ENCODE data around the gene PHOSPHO2. TPM values are rescaled to one million over a fixed set of nuclear protein-coding genes. Genes with fewer than 3 reads are reported as not detected.
"Not testable (repeated sequence)": the region's sequence is repeated elsewhere in the genome, so short reads cannot be mapped to it uniquely, and the experiment has no call there.

The PHOSPHO2 gene
- total and polyA plus RNA-seq, 5 donors from 2014 or later = 2.2 to 5.5 (median 4.4) TPM

GRCh38 chr2:169699173-169699572, 4.9 kb downstream of the PHOSPHO2 start:
- Mint-ChIP-seq H3K4me1 (peaks cover 7 to 15% (median 10%) of the 10 kb centered on the region in 4 donors), H3K36me3 (peaks cover 18% of the 10 kb centered on the region)
- not testable (repeated sequence) for H3K4me3 Mint-ChIP-seq; DNase-seq; H3K4me3 ChIP-seq (ENCODE audit: low read depth, low read length); H3K27ac Mint-ChIP-seq; H3K27me3 Mint-ChIP-seq; H3K9me3 Mint-ChIP-seq; ATAC-seq (ENCODE audit: low read depth in 2 of 2); H3K27ac ChIP-seq (ENCODE audit: insufficient read depth, low read length, poor library complexity, severe bottlenecking); H3K9me3 ChIP-seq (ENCODE audit: control insufficient read depth in 2 of 2, low read length in 2 of 2); H3K4me1 ChIP-seq (ENCODE audit: control insufficient read depth, insufficient read depth, low read length, poor library complexity, severe bottlenecking); H3K27me3 ChIP-seq (ENCODE audit: control insufficient read depth, insufficient read depth, low read length); H3K36me3 ChIP-seq (ENCODE audit: control insufficient read depth, insufficient read depth, low read length)

- H3K36me3 ChIP-seq (ENCODE audit: control insufficient read depth, insufficient read depth, low read length) = no peaks in the 10 kb centered on the region
- ATAC-seq (ENCODE audit: low read depth in 2 of 2) = no peak
- no peaks in the 10 kb centered on the region for H3K27me3 ChIP-seq (ENCODE audit: control insufficient read depth, insufficient read depth, low read length)
- DNase-seq = no peak
- no peaks in the 10 kb centered on the region for H3K9me3 Mint-ChIP-seq
- no peak overlapping the region for H3K4me3 Mint-ChIP-seq
- peaks cover 0 to 4% (median 1%) of the 10 kb centered on the region in 4 donors for H3K4me1 Mint-ChIP-seq
- H3K27me3 Mint-ChIP-seq = no peaks in the 10 kb centered on the region
- no peak overlapping the region for H3K4me3 ChIP-seq (ENCODE audit: low read depth, low read length)
- H3K36me3 Mint-ChIP-seq = peaks cover 18% of the 10 kb centered on the region
- no peak overlapping the region for H3K27ac ChIP-seq (ENCODE audit: insufficient read depth, low read length, poor library complexity, severe bottlenecking)
- no peaks in the 10 kb centered on the region for H3K4me1 ChIP-seq (ENCODE audit: control insufficient read depth, insufficient read depth, low read length, poor library complexity, severe bottlenecking)
- H3K27ac Mint-ChIP-seq = no peak overlapping the region
- H3K9me3 ChIP-seq (ENCODE audit: control insufficient read depth in 2 of 2, low read length in 2 of 2) = no peaks in the 10 kb centered on the region
Observed at GRCh38 chr2:169702996-169703395, 8.7 kb downstream of the PHOSPHO2 start.

GRCh38 chr2:169704160-169704708, 10.0 kb downstream of the PHOSPHO2 start:
- Mint-ChIP-seq H3K27ac (no peak overlapping the region), H3K27me3 (no peaks in the 10 kb centered on the region), H3K4me3 (no peak overlapping the region), H3K9me3 (no peaks in the 10 kb centered on the region), H3K36me3 (peaks cover 18% of the 10 kb centered on the region), H3K4me1 (peaks cover 0 to 4% (median 0%) of the 10 kb centered on the region in 4 donors)
- Histone ChIP-seq H3K36me3 (ENCODE audit: control insufficient read depth, insufficient read depth, low read length) (no peaks in the 10 kb centered on the region), H3K27ac (ENCODE audit: insufficient read depth, low read length, poor library complexity, severe bottlenecking) (no peak overlapping the region), H3K27me3 (ENCODE audit: control insufficient read depth, insufficient read depth, low read length) (no peaks in the 10 kb centered on the region), H3K4me3 (ENCODE audit: low read depth, low read length) (no peak overlapping the region), H3K9me3 (ENCODE audit: control insufficient read depth in 2 of 2, low read length in 2 of 2) (no peaks in the 10 kb centered on the region), H3K4me1 (ENCODE audit: control insufficient read depth, insufficient read depth, low read length, poor library complexity, severe bottlenecking) (no peaks in the 10 kb centered on the region)
- ATAC-seq (ENCODE audit: low read depth in 2 of 2) (no peak), DNase-seq (no peak)

- no peaks in the 10 kb centered on the region for H3K4me1 Mint-ChIP-seq
- no peaks in the 10 kb centered on the region for H3K36me3 ChIP-seq (ENCODE audit: control insufficient read depth, insufficient read depth, low read length)
- no peaks in the 10 kb centered on the region for H3K27me3 ChIP-seq (ENCODE audit: control insufficient read depth, insufficient read depth, low read length)
- peaks cover 11% of the 10 kb centered on the region for H3K36me3 Mint-ChIP-seq
- no peaks in the 10 kb centered on the region for H3K9me3 ChIP-seq (ENCODE audit: control insufficient read depth in 2 of 2, low read length in 2 of 2)
- H3K4me1 ChIP-seq (ENCODE audit: control insufficient read depth, insufficient read depth, low read length, poor library complexity, severe bottlenecking) = no peaks in the 10 kb centered on the region
- ATAC-seq (ENCODE audit: low read depth in 2 of 2) (no peak), DNase-seq (no peak)
- no peak overlapping the region for H3K4me3 ChIP-seq (ENCODE audit: low read depth, low read length)
- no peak overlapping the region for H3K4me3 Mint-ChIP-seq
- no peaks in the 10 kb centered on the region for H3K9me3 Mint-ChIP-seq
- H3K27ac Mint-ChIP-seq = no peak overlapping the region
- H3K27me3 Mint-ChIP-seq = no peaks in the 10 kb centered on the region
- H3K27ac ChIP-seq (ENCODE audit: insufficient read depth, low read length, poor library complexity, severe bottlenecking) = no peak overlapping the region
Observed at GRCh38 chr2:169705927-169706326, 11.7 kb downstream of the PHOSPHO2 start.

GRCh38 chr2:169707626-169708025, 13.4 kb downstream of the PHOSPHO2 start:
- H3K27me3 Mint-ChIP-seq = no peaks in the 10 kb centered on the region
- Histone ChIP-seq H3K9me3 (ENCODE audit: control insufficient read depth in 2 of 2, low read length in 2 of 2) (no peaks in the 10 kb centered on the region), H3K36me3 (ENCODE audit: control insufficient read depth, insufficient read depth, low read length) (no peaks in the 10 kb centered on the region), H3K27ac (ENCODE audit: insufficient read depth, low read length, poor library complexity, severe bottlenecking) (no peak overlapping the region), H3K4me1 (ENCODE audit: control insufficient read depth, insufficient read depth, low read length, poor library complexity, severe bottlenecking) (no peaks in the 10 kb centered on the region), H3K4me3 (ENCODE audit: low read depth, low read length) (no peak overlapping the region), H3K27me3 (ENCODE audit: control insufficient read depth, insufficient read depth, low read length) (no peaks in the 10 kb centered on the region)
- H3K4me1 Mint-ChIP-seq = no peaks in the 10 kb centered on the region
- ATAC-seq (ENCODE audit: low read depth in 2 of 2) (no peak), DNase-seq (no peak)
- no peak overlapping the region for H3K27ac Mint-ChIP-seq
- H3K36me3 Mint-ChIP-seq = no peaks in the 10 kb centered on the region
- H3K9me3 Mint-ChIP-seq = peaks cover 0 to 8% (median 0%) of the 10 kb centered on the region in 7 donors
- H3K4me3 Mint-ChIP-seq = no peak overlapping the region

GRCh38 chr2:169709331-169709730, 15.1 kb downstream of the PHOSPHO2 start:
- H3K27me3 ChIP-seq (ENCODE audit: control insufficient read depth, insufficient read depth, low read length) = no peaks in the 10 kb centered on the region
- peaks cover 0 to 8% (median 0%) of the 10 kb centered on the region in 7 donors for H3K9me3 Mint-ChIP-seq
- DNase-seq (no peak), ATAC-seq (ENCODE audit: low read depth in 2 of 2) (no peak)
- H3K36me3 Mint-ChIP-seq = no peaks in the 10 kb centered on the region
- no peaks in the 10 kb centered on the region for H3K4me1 Mint-ChIP-seq
- H3K9me3 ChIP-seq (ENCODE audit: control insufficient read depth in 2 of 2, low read length in 2 of 2) = no peaks in the 10 kb centered on the region
- H3K27ac Mint-ChIP-seq = peak overlapping the region in 1 of 3 donors; percentile 32
- no peak overlapping the region for H3K27ac ChIP-seq (ENCODE audit: insufficient read depth, low read length, poor library complexity, severe bottlenecking)
- H3K36me3 ChIP-seq (ENCODE audit: control insufficient read depth, insufficient read depth, low read length) = no peaks in the 10 kb centered on the region
- no peak overlapping the region for H3K4me3 ChIP-seq (ENCODE audit: low read depth, low read length)
- H3K27me3 Mint-ChIP-seq = no peaks in the 10 kb centered on the region
- H3K4me3 Mint-ChIP-seq = no peak overlapping the region
- H3K4me1 ChIP-seq (ENCODE audit: control insufficient read depth, insufficient read depth, low read length, poor library complexity, severe bottlenecking) = no peaks in the 10 kb centered on the region

- no peak for DNase-seq
- Mint-ChIP-seq H3K27ac (no peak overlapping the region), H3K36me3 (no peaks in the 10 kb centered on the region), H3K27me3 (no peaks in the 10 kb centered on the region), H3K4me3 (no peak overlapping the region), H3K4me1 (no peaks in the 10 kb centered on the region), H3K9me3 (peaks cover 0 to 8% (median 0%) of the 10 kb centered on the region in 7 donors)
- no peaks in the 10 kb centered on the region for H3K4me1 ChIP-seq (ENCODE audit: control insufficient read depth, insufficient read depth, low read length, poor library complexity, severe bottlenecking)
- ATAC-seq (ENCODE audit: low read depth in 2 of 2) = no peak
- no peak overlapping the region for H3K27ac ChIP-seq (ENCODE audit: insufficient read depth, low read length, poor library complexity, severe bottlenecking)
- no peaks in the 10 kb centered on the region for H3K9me3 ChIP-seq (ENCODE audit: control insufficient read depth in 2 of 2, low read length in 2 of 2)
- no peaks in the 10 kb centered on the region for H3K27me3 ChIP-seq (ENCODE audit: control insufficient read depth, insufficient read depth, low read length)
- H3K36me3 ChIP-seq (ENCODE audit: control insufficient read depth, insufficient read depth, low read length) = no peaks in the 10 kb centered on the region
- no peak overlapping the region for H3K4me3 ChIP-seq (ENCODE audit: low read depth, low read length)
Observed at GRCh38 chr2:169709981-169710380, 15.7 kb downstream of the PHOSPHO2 start.

GRCh38 chr2:169711751-169712509, 17.7 kb downstream of the PHOSPHO2 start:
- H3K27me3 ChIP-seq (ENCODE audit: control insufficient read depth, insufficient read depth, low read length) = no peaks in the 10 kb centered on the region
- H3K9me3 ChIP-seq (ENCODE audit: control insufficient read depth in 2 of 2, low read length in 2 of 2) = no peaks in the 10 kb centered on the region
- ATAC-seq (ENCODE audit: low read depth in 2 of 2) (no peak), DNase-seq (peak in 1 of 3 donors; percentile 29)
- H3K4me1 Mint-ChIP-seq = no peaks in the 10 kb centered on the region
- H3K4me3 ChIP-seq (ENCODE audit: low read depth, low read length) = no peak overlapping the region
- H3K27ac ChIP-seq (ENCODE audit: insufficient read depth, low read length, poor library complexity, severe bottlenecking) = no peak overlapping the region
- H3K36me3 ChIP-seq (ENCODE audit: control insufficient read depth, insufficient read depth, low read length) = no peaks in the 10 kb centered on the region
- H3K9me3 Mint-ChIP-seq = peaks cover 0 to 8% (median 0%) of the 10 kb centered on the region in 7 donors
- no peaks in the 10 kb centered on the region for H3K27me3 Mint-ChIP-seq
- H3K4me3 Mint-ChIP-seq = no peak overlapping the region
- no peaks in the 10 kb centered on the region for H3K36me3 Mint-ChIP-seq
- H3K27ac Mint-ChIP-seq = no peak overlapping the region
- no peaks in the 10 kb centered on the region for H3K4me1 ChIP-seq (ENCODE audit: control insufficient read depth, insufficient read depth, low read length, poor library complexity, severe bottlenecking)

All from CD4-positive, CD25-positive, alpha-beta regulatory T cell (primary cell).